ENCODE data around the gene SLC3A2. TPM values are rescaled to one million over a fixed set of nuclear protein-coding genes. Genes with fewer than 3 reads are reported as not detected.

Gene SLC3A2
- total RNA-seq, 4 donors from 2014 or later: 170 to 234 (median 198) TPM

GRCh38 chr11:62888406-62888805 lies 7.7 kb downstream of the SLC3A2 start:
- no peaks in the 10 kb centered on the region for H3K27me3 ChIP-seq
- H3K4me1 ChIP-seq: peaks cover 49% of the 10 kb centered on the region
- H3K36me3 ChIP-seq: peaks cover 64% of the 10 kb centered on the region
- no peak overlapping the region for H3K4me3 ChIP-seq
- no peaks in the 10 kb centered on the region for H3K9me3 ChIP-seq
- 89% methylated on average over 12 of the region's 14 CpGs for WGBS
- DNase-seq (ENCODE audit: low spot score in 2 of 2): no peak
- no peak overlapping the region for H3K27ac ChIP-seq
- TF ChIP-seq POLR2A (IDR thresholded peaks at IDR 0.05) (no peak), CTCF (IDR thresholded peaks at IDR 0.05) (no peak), POLR2AphosphoS5 (IDR thresholded peaks at IDR 0.05) (no peak), EP300 (IDR thresholded peaks at IDR 0.05) (no peak)

- Histone ChIP-seq H3K9me3 (no peaks in the 10 kb centered on the region), H3K4me3 (no peak overlapping the region), H3K36me3 (peaks cover 57% of the 10 kb centered on the region), H3K27ac (no peak overlapping the region), H3K4me1 (peaks cover 42% of the 10 kb centered on the region), H3K27me3 (no peaks in the 10 kb centered on the region)
- 63% methylated on average over 2 of the region's 2 CpGs for WGBS
- no peak for DNase-seq (ENCODE audit: low spot score in 2 of 2)
- TF ChIP-seq POLR2A (IDR thresholded peaks at IDR 0.05) (no peak), CTCF (IDR thresholded peaks at IDR 0.05) (no peak), POLR2AphosphoS5 (IDR thresholded peaks at IDR 0.05) (no peak), EP300 (IDR thresholded peaks at IDR 0.05) (no peak)
Observed at GRCh38 chr11:62889126-62889483, 8.4 kb downstream of the SLC3A2 start.

GRCh38 chr11:62889484-62890437 lies 9.1 kb downstream of the SLC3A2 start:
- no peak for DNase-seq (ENCODE audit: low spot score in 2 of 2)
- Histone ChIP-seq H3K27ac (no peak overlapping the region), H3K36me3 (peaks cover 50% of the 10 kb centered on the region), H3K4me1 (peaks cover 36% of the 10 kb centered on the region), H3K4me3 (no peak overlapping the region), H3K9me3 (no peaks in the 10 kb centered on the region), H3K27me3 (no peaks in the 10 kb centered on the region)
- 64% methylated on average over 11 of the region's 11 CpGs for WGBS
- TF ChIP-seq EP300 (IDR thresholded peaks at IDR 0.05): no peak
- no peak for TF ChIP-seq POLR2AphosphoS5 (IDR thresholded peaks at IDR 0.05)
- no peak for TF ChIP-seq CTCF (IDR thresholded peaks at IDR 0.05)
- no peak for TF ChIP-seq POLR2A (IDR thresholded peaks at IDR 0.05)

- Histone ChIP-seq H3K4me3 (no peak overlapping the region), H3K9me3 (no peaks in the 10 kb centered on the region), H3K27me3 (no peaks in the 10 kb centered on the region), H3K27ac (no peak overlapping the region), H3K4me1 (peaks cover 11% of the 10 kb centered on the region), H3K36me3 (peaks cover 25% of the 10 kb centered on the region)
- 87% methylated on average over 10 of the region's 10 CpGs for WGBS
- no peak for DNase-seq (ENCODE audit: low spot score in 2 of 2)
- TF ChIP-seq CTCF (IDR thresholded peaks at IDR 0.05) (no peak), POLR2A (IDR thresholded peaks at IDR 0.05) (no peak), EP300 (IDR thresholded peaks at IDR 0.05) (no peak), POLR2AphosphoS5 (IDR thresholded peaks at IDR 0.05) (no peak)
Observed at GRCh38 chr11:62892077-62892922, 11.6 kb downstream of the SLC3A2 start.

GRCh38 chr11:62895501-62895900 lies 14.8 kb downstream of the SLC3A2 start:
- no peaks in the 10 kb centered on the region for H3K9me3 ChIP-seq
- H3K27ac ChIP-seq: no peak overlapping the region
- TF ChIP-seq POLR2AphosphoS5 (IDR thresholded peaks at IDR 0.05): no peak
- no peak for TF ChIP-seq CTCF (IDR thresholded peaks at IDR 0.05)
- no peak for TF ChIP-seq EP300 (IDR thresholded peaks at IDR 0.05)
- TF ChIP-seq POLR2A (IDR thresholded peaks at IDR 0.05): no peak
- no peaks in the 10 kb centered on the region for H3K27me3 ChIP-seq
- 54% methylated on average over 6 of the region's 6 CpGs for WGBS
- H3K4me1 ChIP-seq: no peaks in the 10 kb centered on the region
- H3K4me3 ChIP-seq: no peak overlapping the region
- no peaks in the 10 kb centered on the region for H3K36me3 ChIP-seq
- no peak for DNase-seq (ENCODE audit: low spot score in 2 of 2)
